H1 (cell line): ENCODE results near the gene PSORS1C1. TPM values are rescaled to one million over a fixed set of nuclear protein-coding genes. Genes with fewer than 3 reads are reported as not detected.
"Not testable (repeated sequence)": the region's sequence is repeated elsewhere in the genome, so short reads cannot be mapped to it uniquely, and the experiment has no call there.

Experiments used
- CTCF ChIA-PET: fragments of 300-600 bp; sonication (Branson Sonifier 250); formaldehyde crosslinking; loops from one replicate; lab custom pipeline; 2021; ENCODE audit not compliant: partially characterized antibody; lab: Charles Lee
- POLR2A ChIA-PET: fragments of 300-600 bp; sonication (Branson Sonifier 250); formaldehyde crosslinking; loops from one replicate; lab custom pipeline; 2021; ENCODE audit warnings: inconsistent platforms; ENCODE audit not compliant: partially characterized antibody; lab: Charles Lee
- DNase-seq, 2 experiments: peaks; one replicate each; pipeline versions ENCODE4 v3.0.0 to v3.0.0-alpha.2; 2010 to 2022; ENCODE audit warnings: low spot score in 2 of 2, low read depth in 1 of 2, mixed read lengths in 1 of 2
- FAIRE-seq: peaks from 2 replicates; lab custom pipeline; 2011; peaks lifted over from hg19 to GRCh38; lab: Jason Lieb, UNC
- H2AFZ ChIP-seq: 2 replicates; pipeline ENCODE4 v1.8.1; 2012; ENCODE audit warnings: low read length, inconsistent platforms
- H2AK5ac ChIP-seq: 2 replicates; pipeline ENCODE4 v1.6.1; 2013; ENCODE audit warnings: low read depth, low read length
- H2BK120ac ChIP-seq: replicated peaks from 2 replicates; pipeline ENCODE3; 2013; ENCODE audit warnings: low read depth, low read length, inconsistent platforms
- H2BK12ac ChIP-seq: 2 replicates; pipeline ENCODE4 v1.6.1; 2013; ENCODE audit warnings: low read depth, low read length
- H2BK15ac ChIP-seq: 2 replicates; pipeline ENCODE4 v1.6.1; 2013; ENCODE audit warnings: low read length
- H2BK20ac ChIP-seq: 2 replicates; pipeline ENCODE4 v1.6.1; 2013; ENCODE audit warnings: low read length
- H2BK5ac ChIP-seq: 2 replicates; pipeline ENCODE4 v1.6.1; 2013; ENCODE audit warnings: low read depth, low read length
- H3K14ac ChIP-seq: 2 replicates; pipeline ENCODE4 v1.6.1; 2013; ENCODE audit warnings: inconsistent platforms; ENCODE audit not compliant: insufficient read length
- H3K18ac ChIP-seq: 2 replicates; pipeline ENCODE4 v1.6.1; 2013; ENCODE audit warnings: low read length; ENCODE audit errors: extremely low read depth
- H3K23ac ChIP-seq: 2 replicates; pipeline ENCODE4 v1.6.1; 2013; ENCODE audit warnings: inconsistent platforms; ENCODE audit not compliant: insufficient read length
- H3K23me2 ChIP-seq: 2 replicates; pipeline ENCODE4 v1.6.1; 2013; ENCODE audit warnings: low read depth, low read length
- H3K27ac ChIP-seq: 2 replicates; pipeline ENCODE4 v1.6.1; 2011; ENCODE audit warnings: low read depth, low read length, inconsistent platforms
- H3K27me3 ChIP-seq, 4 experiments: replicated peaks in 1 of 4; 1 replicate in 1 of 4; 2 replicates in 3 of 4; pipeline versions ENCODE4 v1.6.1 to v1.8.1; 2011 to 2013; ENCODE audit warnings: low read length in 3 of 4, mild to moderate bottlenecking in 3 of 4, inconsistent platforms in 2 of 4, mixed read lengths in 2 of 4, moderate library complexity in 1 of 4; ENCODE audit not compliant: control insufficient read depth in 3 of 4, insufficient read depth in 3 of 4; ENCODE audit errors: extremely low read depth in 1 of 4
- H3K36me3 ChIP-seq, 4 experiments: 2 replicates each; pipeline versions ENCODE4 v1.6.1 to v1.8.1; 2011 to 2013; ENCODE audit warnings: mild to moderate bottlenecking in 4 of 4, low read length in 3 of 4, moderate library complexity in 2 of 4, control low read depth in 1 of 4, inconsistent platforms in 1 of 4; ENCODE audit not compliant: insufficient read depth in 4 of 4, control insufficient read depth in 2 of 4
- H3K4ac ChIP-seq: replicated peaks from 2 replicates; pipeline ENCODE3; 2013; ENCODE audit warnings: low read length, low read depth, mixed read lengths, inconsistent platforms; ENCODE audit not compliant: insufficient read length
- H3K4me1 ChIP-seq, 4 experiments: replicated peaks in 1 of 4; 1 replicate in 1 of 4; 2 replicates in 3 of 4; pipeline versions ENCODE4 v1.6.1 to v1.8.1; 2011 to 2013; ENCODE audit warnings: low read length in 3 of 4, inconsistent platforms in 2 of 4, mixed read lengths in 1 of 4; ENCODE audit not compliant: insufficient read depth in 4 of 4, control insufficient read depth in 3 of 4
- H3K4me2 ChIP-seq, 2 experiments: 2 replicates each; pipeline versions ENCODE4 v1.6.1 to v1.8.1; 2011 to 2013; ENCODE audit warnings: low read depth in 2 of 2, low read length in 2 of 2, control low read depth in 1 of 2, inconsistent platforms in 1 of 2, mild to moderate bottlenecking in 1 of 2; ENCODE audit not compliant: insufficient read depth in 1 of 2
- H3K4me3 ChIP-seq, 4 experiments: fragments of 200-600, 300-600 bp in 1 of 4; sonication (generic), shearing (Covaris generic), sonication (Bioruptor Twin) in 1 of 4; 2 replicates each; pipeline versions ENCODE4 v1.5.1 to v1.8.1; 2011 to 2016; ENCODE audit warnings: low read length in 4 of 4, low read depth in 3 of 4, control low read depth in 2 of 4, inconsistent platforms in 2 of 4, mild to moderate bottlenecking in 2 of 4, mixed read lengths in 1 of 4, moderate library complexity in 1 of 4; ENCODE audit not compliant: insufficient read depth in 2 of 4; ENCODE audit errors: extremely low read depth in 1 of 4
- H3K56ac ChIP-seq: replicated peaks from 2 replicates; pipeline ENCODE3; 2013; ENCODE audit warnings: low read depth, mild to moderate bottlenecking, mixed read lengths, low read length, inconsistent platforms; ENCODE audit not compliant: insufficient read length
- H3K79me1 ChIP-seq: 2 replicates; pipeline ENCODE4 v1.6.1; 2013; ENCODE audit warnings: low read depth, low read length, control low read depth
- H3K79me2 ChIP-seq, 2 experiments: 2 replicates each; pipeline versions ENCODE4 v1.6.1 to v1.8.1; 2012 to 2013; ENCODE audit warnings: low read length in 2 of 2, mild to moderate bottlenecking in 2 of 2, inconsistent platforms in 1 of 2; ENCODE audit not compliant: insufficient read depth in 2 of 2, control insufficient read depth in 1 of 2
- H3K9ac ChIP-seq, 4 experiments: replicated peaks in 1 of 4; 1 replicate in 1 of 4; 2 replicates in 3 of 4; pipeline versions ENCODE4 v1.6.1 to v1.8.1; 2011 to 2013; ENCODE audit warnings: low read depth in 3 of 4, low read length in 3 of 4, control low read depth in 2 of 4, mild to moderate bottlenecking in 2 of 4, moderate library complexity in 2 of 4, inconsistent platforms in 1 of 4; ENCODE audit errors: extremely low read depth in 1 of 4
- H3K9me3 ChIP-seq, 2 experiments: 2 replicates each; pipeline versions ENCODE4 v1.6.1 to v1.8.1; 2012 to 2013; ENCODE audit warnings: mild to moderate bottlenecking in 2 of 2, moderate library complexity in 2 of 2, control low read depth in 1 of 2, inconsistent platforms in 1 of 2, low read depth in 1 of 2, low read length in 1 of 2, mixed read lengths in 1 of 2; ENCODE audit not compliant: insufficient read depth in 2 of 2
- H4K20me1 ChIP-seq, 2 experiments: replicated peaks in 1 of 2; 2 replicates each; pipeline versions ENCODE3 to v1.8.1; 2011 to 2013; ENCODE audit warnings: inconsistent platforms in 2 of 2, low read length in 2 of 2, mild to moderate bottlenecking in 1 of 2; ENCODE audit not compliant: insufficient read depth in 2 of 2, control insufficient read depth in 1 of 2
- H4K5ac ChIP-seq: 2 replicates; pipeline ENCODE4 v1.6.1; 2013; ENCODE audit warnings: low read length, low read depth, mixed read lengths, inconsistent platforms; ENCODE audit not compliant: insufficient read length
- H4K8ac ChIP-seq: 2 replicates; pipeline ENCODE4 v1.8.0; 2013; ENCODE audit warnings: mild to moderate bottlenecking, moderate library complexity, low read length, inconsistent platforms; ENCODE audit not compliant: insufficient read depth; ENCODE audit errors: extremely low read depth
- H4K91ac ChIP-seq: replicated peaks from 2 replicates; pipeline ENCODE3; 2013; ENCODE audit warnings: low read length, mixed read lengths, inconsistent platforms; ENCODE audit not compliant: insufficient read length
- TEAD4 ChIP-seq: IDR thresholded peaks from 2 replicates; pipeline ENCODE4 v1.6.1; 2012; ENCODE audit warnings: low read depth, low read length, inconsistent platforms, mixed read lengths
- WGBS, 2 experiments: shearing (Covaris generic) in 1 of 2; methylation state at CpG; one replicate each; pipeline versions ENCODE4 v1.1.6 to v1.1.7; 2013 to 2015; ENCODE audit warnings: low lambda C conversion rate in 2 of 2, mixed read lengths in 2 of 2, inconsistent platforms in 1 of 2, low coverage in 1 of 2, missing lambda C conversion rate in 1 of 2; ENCODE audit not compliant: insufficient replicate concordance in 2 of 2, insufficient coverage in 1 of 2, insufficient read length in 1 of 2; ENCODE audit errors: extremely low coverage in 1 of 2, missing lambda C conversion rate in 1 of 2; 5-methylcytosine and 5-hydroxymethylcytosine counted together
- polyA plus RNA-seq, 7 experiments: library from polyadenylated mRNA; depleted of rRNA in 3 of 7; stranded (reverse) in 5 of 7; unstranded in 2 of 7; fragments of >200 nt in 5 of 7; fragments of 200-250 nt in 2 of 7; gene quantifications; 1 replicate in 5 of 7; 2 replicates in 1 of 7; 4 replicates in 1 of 7; pipeline versions ENCODE4 v1.2.1 to v1.2.3, GENCODE V29; 2011 to 2013; ENCODE audit warnings: missing spikeins in 2 of 7, mixed read lengths in 2 of 7
- total RNA-seq: library from RNA; stranded (reverse); fragmentation: NEBNext Ultra II Directional; extraction: Animal tissue kit (Norgen Biotek cat#: 25700); gene quantifications from 2 replicates; pipeline ENCODE4 v1.2.1, GENCODE V29; 2021

The PSORS1C1 gene
- total and polyA plus RNA-seq, 2 of the 8 experiments (the other 6 are each of a cell fraction or from before 2014, with no cell fraction given), result 0.12 to 0.52 TPM

DNA sequence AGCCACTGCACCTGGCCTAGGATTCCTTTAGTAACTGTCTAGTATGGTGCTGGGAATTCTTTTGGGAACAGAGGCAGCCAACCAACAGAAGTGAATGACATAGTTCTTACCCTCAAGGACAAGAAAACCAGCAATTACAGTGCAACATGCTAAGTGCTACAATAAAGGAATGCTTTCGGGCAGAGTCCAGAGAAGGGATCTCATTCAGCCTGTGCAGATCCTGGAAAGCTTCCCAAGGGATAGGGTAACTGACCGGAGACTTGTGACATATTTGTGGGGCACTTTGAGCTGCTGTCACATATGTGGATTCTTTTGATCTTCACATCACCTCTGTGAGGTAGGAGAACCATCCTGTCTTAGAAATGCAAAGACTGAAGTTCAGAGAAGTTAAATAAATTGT, 49.0 kb upstream of the PSORS1C1 start:
- no peak overlapping the region for H3K23ac ChIP-seq
- H3K4me1 ChIP-seq, result peaks cover 0 to 8% (median 4%) of the 10 kb centered on the region in 4 experiments; a peak in 5 of 7 replicates
- no peak overlapping the region for H2BK12ac ChIP-seq
- no peak overlapping the region for H3K18ac ChIP-seq
- no peaks in the 10 kb centered on the region; the same call in 1 of the 2 replicates for H3K23me2 ChIP-seq
- no peak overlapping the region for H4K5ac ChIP-seq
- H3K4me3 ChIP-seq, result no peak overlapping the region
- H4K91ac ChIP-seq, result no peak overlapping the region
- H2BK120ac ChIP-seq, result no peak overlapping the region
- no peak overlapping the region for H2BK5ac ChIP-seq
- H3K9me3 ChIP-seq, result 0 out of 4 replicates have a peak, but pooled peaks cover 0 to 3% of the 10 kb centered on the region in 2 experiments
- H3K27ac ChIP-seq, result no peak overlapping the region
- H3K79me1 ChIP-seq, result no peaks in the 10 kb centered on the region
- H3K9ac ChIP-seq, result no peak overlapping the region
- WGBS, 2 experiments, result 59% methylated on average over 2 of the region's 2 CpGs; no CpG with 5 or more reads in 1 of the 2 experiments
- no peak overlapping the region for H2AK5ac ChIP-seq
- ChIA-PET CTCF (no interaction called here), POLR2A (no interaction called here)
- DNase-seq, result no peak
- H2AFZ ChIP-seq, result no peak overlapping the region
- H2BK15ac ChIP-seq, result no peak overlapping the region
- no peak overlapping the region for H3K4me2 ChIP-seq
- H2BK20ac ChIP-seq, result no peak overlapping the region
- no peak for TF ChIP-seq TEAD4
- no peak overlapping the region for H3K56ac ChIP-seq
- no peak overlapping the region for H3K4ac ChIP-seq
- H4K20me1 ChIP-seq, result no peaks in the 10 kb centered on the region
- H3K36me3 ChIP-seq, result no peaks in the 10 kb centered on the region
- H3K27me3 ChIP-seq, result no peaks in the 10 kb centered on the region
- no peak overlapping the region for H4K8ac ChIP-seq
- no peak for FAIRE-seq
- H3K79me2 ChIP-seq, result no peaks in the 10 kb centered on the region
- no peak overlapping the region for H3K14ac ChIP-seq

DNA sequence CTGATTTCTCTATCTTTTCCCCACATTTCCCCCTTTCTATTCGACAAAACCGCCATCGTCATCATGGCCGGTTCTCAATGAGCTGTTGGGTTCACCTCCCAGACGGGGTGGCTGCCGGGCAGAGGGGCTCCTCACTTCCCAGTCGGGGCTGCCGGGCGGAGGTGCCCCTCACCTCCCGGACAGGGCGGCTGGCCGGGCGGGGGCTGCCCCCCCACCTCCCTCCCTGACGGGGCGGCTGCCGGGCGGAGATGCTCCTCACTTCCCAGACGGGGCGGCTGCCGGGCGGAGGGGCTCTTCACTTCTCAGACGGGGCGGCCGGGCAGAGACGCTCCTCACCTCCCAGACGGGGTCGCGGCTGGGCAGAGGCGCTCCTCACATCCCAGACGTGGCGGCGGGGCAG, 47.6 kb upstream of the PSORS1C1 start:
- WGBS, 2 experiments, result 92% methylated on average over 6 of the region's 32 CpGs; no CpG with 5 or more reads in 1 of the 2 experiments
- H4K5ac ChIP-seq, H2BK5ac ChIP-seq, H2AFZ ChIP-seq, H3K14ac ChIP-seq, H3K9me3 ChIP-seq, H3K4me2 ChIP-seq, H2BK120ac ChIP-seq, H3K27ac ChIP-seq, H3K79me1 ChIP-seq, H3K27me3 ChIP-seq, H2BK20ac ChIP-seq, H3K23me2 ChIP-seq, DNase-seq, H3K36me3 ChIP-seq, H3K4me3 ChIP-seq, H2BK12ac ChIP-seq, H2AK5ac ChIP-seq, H3K79me2 ChIP-seq, H3K23ac ChIP-seq, H3K56ac ChIP-seq, H3K18ac ChIP-seq, H3K4ac ChIP-seq, POLR2A ChIA-PET, H2BK15ac ChIP-seq, H3K9ac ChIP-seq, H4K20me1 ChIP-seq, FAIRE-seq, H4K8ac ChIP-seq, H4K91ac ChIP-seq: not testable (repeated sequence)
- CTCF ChIA-PET, result interaction anchor here (0.6 to 4.4 kb wide), 3 partner anchors 17 to 337 kb away, joined by 3 to 143 read pairs (median 53); partner anchors contain the start of gene VARS2
- H3K4me1 ChIP-seq, result peaks cover 3 to 11% (median 6%) of the 10 kb centered on the region in 4 experiments; a peak in 6 of 7 replicates
